HepG2 (cell line): Measurements from ENCODE around the gene MOB4. TPM values are rescaled to one million over a fixed set of nuclear protein-coding genes. Genes with fewer than 3 reads are reported as not detected.

ENCODE experiments used
- ATF7-NPFF ChIP-seq: sonication (generic); formaldehyde crosslinking; IDR thresholded peaks from 2 replicates; pipeline ENCODE4 v1.8.1; 2023; ENCODE audit warnings: mild to moderate bottlenecking, low read depth, missing genetic modification reagents, moderate library complexity
- EED ChIP-seq: sonication (generic); formaldehyde crosslinking; IDR thresholded peaks from 2 replicates; pipeline ENCODE4 v1.5.0; 2020; ENCODE audit warnings: mild to moderate bottlenecking, missing genetic modification reagents
- FOXO4 ChIP-seq: sonication (generic); formaldehyde crosslinking; conservative IDR thresholded peaks from 2 replicates; pipeline ENCODE4 v1.8.1; 2023; ENCODE audit warnings: missing genetic modification reagents
- HMG20A ChIP-seq: IDR thresholded peaks from 2 replicates; pipeline ENCODE4 v1.6.1; 2016; ENCODE audit warnings: borderline replicate concordance
- HMGXB4 ChIP-seq, 2 experiments: sonication (generic) in 1 of 2; formaldehyde crosslinking in 1 of 2; IDR thresholded peaks; 2 replicates each; pipeline versions ENCODE4 v1.4.0 to v1.6.1; 2018 to 2020; ENCODE audit warnings: missing genetic modification reagents in 2 of 2, borderline replicate concordance in 1 of 2, low read depth in 1 of 2, mild to moderate bottlenecking in 1 of 2, missing biosample characterization in 1 of 2
- KLF13 ChIP-seq: sonication (generic); formaldehyde crosslinking; IDR thresholded peaks from 2 replicates; pipeline ENCODE4 v1.4.0; 2020; ENCODE audit warnings: mild to moderate bottlenecking, missing genetic modification reagents
- MTERF4 ChIP-seq: sonication (generic); formaldehyde crosslinking; IDR thresholded peaks from 2 replicates; pipeline ENCODE4 v1.8.0; 2023; ENCODE audit warnings: mild to moderate bottlenecking, missing genetic modification reagents
- SAP130 ChIP-seq: IDR thresholded peaks from 2 replicates; pipeline ENCODE4 v1.6.1; 2016; ENCODE audit warnings: low read depth
- SCMH1 ChIP-seq: sonication (generic); formaldehyde crosslinking; IDR thresholded peaks from 2 replicates; pipeline ENCODE4 v1.9.0; 2021; ENCODE audit warnings: missing genetic modification reagents, mild to moderate bottlenecking, borderline replicate concordance
- ZC3H4 ChIP-seq: sonication (generic); formaldehyde crosslinking; IDR thresholded peaks from 2 replicates; pipeline ENCODE4 v1.4.0; 2020; ENCODE audit warnings: missing genetic modification reagents, borderline replicate concordance
- ZNF230 ChIP-seq: sonication (generic); formaldehyde crosslinking; IDR thresholded peaks from 2 replicates; pipeline ENCODE4 v1.4.0; 2020; ENCODE audit warnings: mild to moderate bottlenecking, missing genetic modification reagents
- ZNF30 ChIP-seq: sonication (generic); formaldehyde crosslinking; IDR thresholded peaks from 2 replicates; pipeline ENCODE4 v1.5.0; 2020; ENCODE audit warnings: mild to moderate bottlenecking, missing genetic modification reagents
- ZNF503 ChIP-seq: sonication (generic); formaldehyde crosslinking; IDR thresholded peaks from 2 replicates; pipeline ENCODE4 v1.4.0; 2020; ENCODE audit warnings: missing genetic modification reagents
- ZNF549 ChIP-seq: sonication (generic); formaldehyde crosslinking; IDR thresholded peaks from 2 replicates; pipeline ENCODE4 v1.5.0; 2020; ENCODE audit warnings: missing genetic modification reagents
- ZNF670 ChIP-seq: sonication (generic); formaldehyde crosslinking; IDR thresholded peaks from 2 replicates; pipeline ENCODE4 v1.8.0; 2022; ENCODE audit warnings: mild to moderate bottlenecking, missing genetic modification reagents, borderline replicate concordance
- ZNF83 ChIP-seq: sonication (generic); formaldehyde crosslinking; IDR thresholded peaks from 2 replicates; pipeline ENCODE4 v1.4.0; 2020; ENCODE audit warnings: missing genetic modification reagents, mild to moderate bottlenecking, borderline replicate concordance
- ZUFSP ChIP-seq: sonication (generic); formaldehyde crosslinking; IDR thresholded peaks from 2 replicates; pipeline ENCODE4 v1.9.0; 2021; ENCODE audit warnings: missing genetic modification reagents, mild to moderate bottlenecking, borderline replicate concordance
- polyA plus RNA-seq, 8 experiments: library from polyadenylated mRNA; depleted of rRNA in 3 of 8; stranded (reverse) in 7 of 8; unstranded in 1 of 8; fragments of >200 nt; fragmentation: Illumina TruSeq in 4 of 8; extraction: Trizol in 4 of 8; gene quantifications; 2 replicates each; pipeline versions ENCODE4 v1.2.1 to v1.2.3, GENCODE V29; 2011 to 2016; ENCODE audit warnings: low read depth in 4 of 8, missing spikeins in 1 of 8, mixed read lengths in 1 of 8; ENCODE audit not compliant: insufficient read depth in 1 of 8
- total RNA-seq, 5 experiments: library from RNA; depleted of rRNA; stranded (reverse); fragments of >200 nt; fragmentation: Illumina TruSeq; extraction: Trizol; gene quantifications; 2 replicates each; pipeline ENCODE4 v1.2.3, GENCODE V29; 2016; ENCODE audit warnings: low read depth in 1 of 5
- TF ChIP-seq, protein P1 (sequence below): sonication (generic); formaldehyde crosslinking; IDR thresholded peaks from 2 replicates; pipeline ENCODE4 v1.4.0; 2020; ENCODE audit warnings: missing genetic modification reagents

Gene MOB4
- total and polyA plus RNA-seq, 2 of the 13 experiments (the other 11 are each of a cell fraction or from before 2014, with no cell fraction given) = 35.7 to 38.6 TPM

DNA sequence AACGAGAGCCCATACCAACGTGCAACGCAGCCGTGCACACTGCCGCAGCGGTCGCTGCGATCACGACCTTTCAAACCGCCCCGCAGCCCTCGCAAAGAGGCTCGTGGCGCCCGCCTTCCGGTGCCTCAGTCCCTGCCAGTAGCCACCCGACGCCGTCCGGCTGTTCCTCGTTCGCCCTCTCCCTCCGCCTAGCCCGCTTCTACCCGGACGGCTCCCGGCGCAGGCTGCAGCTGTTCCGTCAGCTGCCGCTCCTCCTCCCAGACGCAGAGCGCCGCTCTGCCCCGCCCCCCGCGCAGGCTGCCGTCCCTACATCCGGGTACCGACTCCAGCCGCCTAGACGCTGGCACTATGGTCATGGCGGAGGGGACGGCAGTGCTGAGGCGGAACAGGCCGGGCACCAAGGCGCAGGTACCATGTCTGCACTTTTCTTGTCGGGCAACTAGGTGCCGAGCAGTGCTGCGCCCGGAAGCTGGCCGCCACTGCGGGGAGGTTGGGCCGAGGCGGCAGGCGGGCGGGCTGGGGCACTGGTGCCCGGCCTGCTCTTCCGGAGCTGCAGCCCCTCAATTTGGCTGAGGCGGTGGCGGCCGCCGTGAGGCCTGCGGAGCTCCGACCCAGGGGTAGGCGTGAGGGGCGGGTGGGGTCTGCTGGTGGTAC, at the start of gene MOB4 (continued):
- TF ChIP-seq ZNF549 = peak; percentile 43; the same call in 1 of the 2 replicates
- TF ChIP-seq ZNF503 (CRISPR knock-in tag) = peak; percentile 72
- TF ChIP-seq KLF13 (CRISPR knock-in tag) = peak; percentile 99
- TF ChIP-seq ZNF83 (CRISPR knock-in tag) = peak; percentile 98; the same call in 1 of the 2 replicates
- peak; percentile 99 for TF ChIP-seq EED (CRISPR knock-in tag)
- TF ChIP-seq ATF7-NPFF = peak; percentile 100
- peak; percentile 82; the same call in 1 of the 2 replicates for TF ChIP-seq HMG20A (CRISPR knock-in tag)
- peak; percentile 99 to 100; a peak in 3 of 4 replicates for TF ChIP-seq HMGXB4 (CRISPR knock-in tag; IDR thresholded peaks at IDR 0.05; ENCODE audit: borderline replicate concordance in 1 of 2, low read depth in 1 of 2)
- TF ChIP-seq MTERF4 (CRISPR knock-in tag) = peak; percentile 99
- TF ChIP-seq, protein P1, sequence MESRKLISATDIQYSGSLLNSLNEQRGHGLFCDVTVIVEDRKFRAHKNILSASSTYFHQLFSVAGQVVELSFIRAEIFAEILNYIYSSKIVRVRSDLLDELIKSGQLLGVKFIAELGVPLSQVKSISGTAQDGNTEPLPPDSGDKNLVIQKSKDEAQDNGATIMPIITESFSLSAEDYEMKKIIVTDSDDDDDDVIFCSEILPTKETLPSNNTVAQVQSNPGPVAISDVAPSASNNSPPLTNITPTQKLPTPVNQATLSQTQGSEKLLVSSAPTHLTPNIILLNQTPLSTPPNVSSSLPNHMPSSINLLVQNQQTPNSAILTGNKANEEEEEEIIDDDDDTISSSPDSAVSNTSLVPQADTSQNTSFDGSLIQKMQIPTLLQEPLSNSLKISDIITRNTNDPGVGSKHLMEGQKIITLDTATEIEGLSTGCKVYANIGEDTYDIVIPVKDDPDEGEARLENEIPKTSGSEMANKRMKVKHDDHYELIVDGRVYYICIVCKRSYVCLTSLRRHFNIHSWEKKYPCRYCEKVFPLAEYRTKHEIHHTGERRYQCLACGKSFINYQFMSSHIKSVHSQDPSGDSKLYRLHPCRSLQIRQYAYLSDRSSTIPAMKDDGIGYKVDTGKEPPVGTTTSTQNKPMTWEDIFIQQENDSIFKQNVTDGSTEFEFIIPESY (CRISPR knock-in tag) = peak; percentile 83; the same call in 1 of the 2 replicates
- TF ChIP-seq FOXO4 (CRISPR knock-in tag) = no peak
- peak; percentile 99 for TF ChIP-seq ZNF670 (CRISPR knock-in tag)
- TF ChIP-seq ZNF30 (CRISPR knock-in tag) = peak; percentile 42; the same call in 1 of the 2 replicates
- TF ChIP-seq SAP130 (CRISPR knock-in tag) = peak; percentile 99
- peak; percentile 95 for TF ChIP-seq ZNF230 (CRISPR knock-in tag)
- no peak for TF ChIP-seq ZUFSP
- no peak for TF ChIP-seq SCMH1
- TF ChIP-seq ZC3H4 = no peak; the same call in 1 of the 2 replicates
